ENCODE data around the gene UBR4.

The UBR4 gene

DNA sequence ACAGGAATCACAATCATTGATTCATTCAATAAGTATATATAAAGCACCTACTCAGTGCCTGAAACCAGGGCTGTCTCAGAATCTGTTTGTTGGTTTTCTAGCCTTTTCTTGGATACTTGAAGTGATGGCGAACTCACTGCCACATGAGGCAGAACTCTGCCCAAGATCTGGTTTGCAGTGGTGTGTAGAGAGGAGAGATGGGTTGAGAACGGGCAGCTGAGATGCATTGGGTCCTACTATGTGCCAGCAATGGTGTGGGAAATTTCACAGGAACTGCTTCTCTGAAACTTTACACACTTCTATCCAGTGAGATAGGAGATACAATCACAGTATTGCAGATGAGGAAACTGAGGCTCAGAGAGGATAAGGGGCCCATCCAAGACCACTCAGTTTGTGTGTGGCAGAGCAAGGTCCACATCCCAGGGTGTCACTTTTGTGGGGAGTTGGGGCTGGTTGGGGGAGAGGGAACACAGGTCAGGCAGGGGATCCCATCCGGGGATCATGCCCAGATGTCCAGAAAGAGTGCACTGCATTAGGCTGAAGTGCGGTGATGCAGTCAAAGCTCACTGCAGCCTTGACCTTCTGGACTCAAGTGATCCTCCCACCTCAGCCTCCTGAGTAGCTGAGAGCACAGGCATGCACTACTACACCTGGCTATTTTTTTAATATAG is 169.9 kb downstream of the UBR4 start:
- TF ChIP-seq, protein P1, sequence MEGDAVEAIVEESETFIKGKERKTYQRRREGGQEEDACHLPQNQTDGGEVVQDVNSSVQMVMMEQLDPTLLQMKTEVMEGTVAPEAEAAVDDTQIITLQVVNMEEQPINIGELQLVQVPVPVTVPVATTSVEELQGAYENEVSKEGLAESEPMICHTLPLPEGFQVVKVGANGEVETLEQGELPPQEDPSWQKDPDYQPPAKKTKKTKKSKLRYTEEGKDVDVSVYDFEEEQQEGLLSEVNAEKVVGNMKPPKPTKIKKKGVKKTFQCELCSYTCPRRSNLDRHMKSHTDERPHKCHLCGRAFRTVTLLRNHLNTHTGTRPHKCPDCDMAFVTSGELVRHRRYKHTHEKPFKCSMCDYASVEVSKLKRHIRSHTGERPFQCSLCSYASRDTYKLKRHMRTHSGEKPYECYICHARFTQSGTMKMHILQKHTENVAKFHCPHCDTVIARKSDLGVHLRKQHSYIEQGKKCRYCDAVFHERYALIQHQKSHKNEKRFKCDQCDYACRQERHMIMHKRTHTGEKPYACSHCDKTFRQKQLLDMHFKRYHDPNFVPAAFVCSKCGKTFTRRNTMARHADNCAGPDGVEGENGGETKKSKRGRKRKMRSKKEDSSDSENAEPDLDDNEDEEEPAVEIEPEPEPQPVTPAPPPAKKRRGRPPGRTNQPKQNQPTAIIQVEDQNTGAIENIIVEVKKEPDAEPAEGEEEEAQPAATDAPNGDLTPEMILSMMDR (conservative IDR thresholded peaks at IDR 0.05; ENCODE audit: low read depth, low read length): no peak
- no peak overlapping the region for H3K4me3 ChIP-seq (ENCODE audit: low read length)
- no peak for DNase-seq (ENCODE audit: low read depth)

DNA sequence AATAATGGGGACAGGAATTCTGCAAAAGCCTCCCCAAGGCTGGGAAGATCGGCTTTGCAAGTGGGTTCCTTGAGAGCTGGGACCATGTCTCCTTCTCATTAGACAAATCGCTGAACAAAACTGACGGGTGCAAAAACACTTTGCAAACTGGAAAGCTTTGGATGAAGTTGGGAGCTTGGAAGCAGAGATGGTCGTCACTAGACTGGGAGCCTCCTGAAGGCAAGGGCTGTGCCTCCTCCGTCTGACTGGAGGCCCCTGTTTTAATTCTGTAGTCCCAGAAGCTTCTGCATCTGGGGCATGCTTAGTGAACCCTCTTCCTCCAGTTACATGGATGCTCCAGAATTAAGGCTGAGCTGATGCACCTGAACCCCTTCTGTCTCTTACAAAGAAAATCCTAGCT is 171.3 kb downstream of the UBR4 start:
- no peak for DNase-seq (ENCODE audit: low read depth)
- TF ChIP-seq, protein P1 (conservative IDR thresholded peaks at IDR 0.05; ENCODE audit: low read depth, low read length): no peak
- no peak overlapping the region for H3K4me3 ChIP-seq (ENCODE audit: low read length)

DNA sequence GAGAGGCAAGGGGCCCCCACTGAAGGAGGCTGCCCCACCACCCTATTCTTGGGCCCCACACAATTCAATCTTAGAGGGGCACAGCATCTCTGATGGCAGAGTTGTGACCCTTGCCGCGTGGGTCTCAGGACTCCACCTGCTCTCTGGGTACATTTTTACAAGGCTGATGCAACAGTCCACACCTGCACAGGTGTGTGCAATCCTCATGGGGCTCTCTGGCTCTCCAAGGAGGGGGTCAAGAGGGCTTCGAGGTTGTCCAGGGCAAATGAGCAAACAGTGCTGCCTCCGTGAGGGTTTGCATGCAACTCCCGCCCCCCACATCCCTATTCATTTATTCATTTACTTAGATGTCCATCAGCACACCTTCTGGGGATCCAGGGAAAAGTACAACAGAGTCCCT is 172.0 kb downstream of the UBR4 start:
- TF ChIP-seq, protein P1 (conservative IDR thresholded peaks at IDR 0.05; ENCODE audit: low read depth, low read length): no peak
- no peak overlapping the region for H3K4me3 ChIP-seq (ENCODE audit: low read length)

DNA sequence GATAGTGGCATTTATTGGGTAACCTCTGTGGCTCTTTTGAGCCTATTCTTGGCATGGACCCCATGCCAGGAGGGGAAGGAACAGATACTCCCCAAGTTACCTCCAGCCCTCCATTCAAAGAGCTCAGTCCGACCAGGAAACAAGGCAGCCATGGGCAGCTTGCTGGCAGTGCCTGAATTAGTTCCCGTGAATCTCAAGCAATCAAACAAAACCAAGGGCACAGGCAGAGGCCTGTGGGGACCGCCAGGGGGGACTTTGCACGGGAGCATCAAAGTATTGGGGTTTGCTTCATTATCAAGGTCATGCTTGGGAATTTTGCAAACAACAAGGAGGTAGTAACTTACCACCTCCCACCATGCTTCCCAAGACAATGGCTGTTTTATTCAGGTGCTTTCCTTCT is 172.4 kb downstream of the UBR4 start:
- TF ChIP-seq, protein P1 (conservative IDR thresholded peaks at IDR 0.05; ENCODE audit: low read depth, low read length): no peak

More for the DNA sequence above, 172.0 kb downstream of the UBR4 start:
- DNase-seq (ENCODE audit: low read depth): no peak

DNA sequence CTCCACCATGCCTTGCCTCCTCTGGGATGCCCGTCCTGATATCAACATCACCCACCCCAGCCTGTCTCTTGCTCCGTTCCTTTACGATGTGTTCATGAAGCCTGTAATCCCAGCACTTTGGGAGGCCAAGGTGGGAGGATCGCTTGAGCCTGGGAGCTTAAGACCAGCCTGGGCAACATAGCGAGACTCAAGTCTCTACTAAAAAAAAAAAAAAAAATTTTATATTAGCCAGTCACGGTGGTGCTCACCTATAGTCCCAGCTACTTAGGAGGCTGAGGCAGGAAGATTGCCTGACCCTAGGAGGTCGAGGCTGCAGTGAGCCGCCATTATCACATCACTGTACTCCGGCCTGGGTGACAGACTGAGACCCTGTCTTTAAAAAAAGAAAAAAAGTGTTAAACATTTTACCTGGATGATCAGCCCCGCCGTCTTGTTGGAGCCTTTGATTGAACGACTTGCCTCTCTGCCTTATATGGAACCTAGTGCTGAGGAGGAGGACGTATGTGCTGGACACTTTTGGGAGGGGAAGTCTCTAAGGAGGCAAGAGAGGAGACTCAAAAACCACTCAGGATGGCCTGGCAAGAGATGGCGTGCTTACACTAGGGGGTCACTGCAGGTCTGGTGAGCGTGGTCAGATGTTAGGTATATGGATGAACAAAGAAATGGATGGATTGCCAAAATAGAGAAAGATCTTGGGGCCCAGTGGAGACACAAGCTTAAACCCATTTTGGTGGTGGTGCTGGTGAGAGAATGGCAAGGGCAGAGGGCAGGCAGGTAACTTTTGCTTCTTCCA is 173.1 kb downstream of the UBR4 start:
- TF ChIP-seq, protein P1 (conservative IDR thresholded peaks at IDR 0.05; ENCODE audit: low read depth, low read length): no peak
- no peak overlapping the region for H3K4me3 ChIP-seq (ENCODE audit: low read length)
- DNase-seq (ENCODE audit: low read depth): no peak

More for the DNA sequence above, 172.4 kb downstream of the UBR4 start:
- no peak overlapping the region for H3K4me3 ChIP-seq (ENCODE audit: low read length)
- no peak for DNase-seq (ENCODE audit: low read depth)

DNA sequence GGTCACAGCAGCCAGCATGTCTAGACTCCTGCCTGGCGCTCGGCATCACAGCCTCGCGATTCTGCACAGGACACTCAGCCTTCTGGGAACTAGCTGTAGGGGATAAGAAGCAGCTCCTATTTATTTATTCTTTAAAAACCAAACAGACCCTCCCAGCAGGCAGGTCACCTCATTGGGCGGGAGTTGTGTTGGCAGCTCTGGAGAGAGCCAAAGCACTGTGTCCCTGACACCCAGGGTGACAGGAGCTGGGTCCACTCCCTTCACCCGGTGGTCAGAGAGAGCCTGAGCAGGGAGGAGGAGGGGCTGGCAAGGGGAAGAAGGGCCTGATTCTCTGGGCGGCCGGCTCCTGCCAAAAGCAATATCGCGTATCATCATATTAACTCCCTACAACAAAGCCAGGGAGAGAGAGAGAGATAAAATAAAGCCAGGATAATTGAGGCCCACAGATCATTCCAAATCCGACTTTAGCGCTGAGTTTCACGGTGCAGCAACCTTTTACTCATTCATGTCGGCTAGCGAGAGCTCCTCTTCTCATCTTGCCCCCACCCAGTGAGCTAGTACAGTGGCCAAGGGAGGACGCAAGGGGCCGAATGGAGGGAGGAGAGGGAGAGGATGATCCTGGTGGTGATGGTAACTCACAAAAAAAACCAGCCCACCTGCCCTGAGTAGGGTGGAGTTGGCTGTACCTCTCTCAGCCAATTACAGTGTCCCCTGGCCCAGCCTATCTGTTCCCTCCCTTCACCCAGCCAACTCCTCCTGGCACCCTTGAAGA is 173.8 kb downstream of the UBR4 start:
- DNase-seq (ENCODE audit: low read depth): no peak
- H3K4me3 ChIP-seq (ENCODE audit: low read length): no peak overlapping the region
- TF ChIP-seq, protein P1 (conservative IDR thresholded peaks at IDR 0.05; ENCODE audit: low read depth, low read length): no peak

Measured in retinal pigment epithelial cell (primary cell).